Muscle layer of colon (tissue), 2 donors: ENCODE measurements around the gene CROCC.
"Not testable (repeated sequence)": the region's sequence is repeated elsewhere in the genome, so short reads cannot be mapped to it uniquely, and the experiment has no call there.

Experiments
- H3K27ac ChIP-seq: one replicate; pipeline ENCODE4 v1.7.0; 2013; ENCODE audit warnings: low read depth, mild to moderate bottlenecking, low read length, moderate library complexity
- H3K27me3 ChIP-seq, 2 donors: one replicate each; pipeline ENCODE4 v1.7.0; 2013; ENCODE audit warnings: low read length in 2 of 2, mild to moderate bottlenecking in 2 of 2; ENCODE audit not compliant: insufficient read depth in 2 of 2, control insufficient read depth in 1 of 2
- H3K36me3 ChIP-seq: one replicate; pipeline ENCODE4 v1.7.0; 2013; ENCODE audit warnings: mild to moderate bottlenecking, low read length; ENCODE audit not compliant: insufficient read depth
- H3K4me1 ChIP-seq: one replicate; pipeline ENCODE4 v1.7.0; 2013; ENCODE audit warnings: mild to moderate bottlenecking, low read length; ENCODE audit not compliant: insufficient read depth
- H3K4me3 ChIP-seq, 2 donors: one replicate each; pipeline ENCODE4 v1.7.0; 2013; ENCODE audit warnings: low read length in 2 of 2, low read depth in 1 of 2, mild to moderate bottlenecking in 1 of 2, moderate library complexity in 1 of 2
- H3K9ac ChIP-seq: one replicate; pipeline ENCODE4 v1.7.0; 2013; ENCODE audit warnings: low read length
- H3K9me3 ChIP-seq: one replicate; pipeline ENCODE4 v1.7.0; 2013; ENCODE audit warnings: mild to moderate bottlenecking, low read length
- donor health status: abdominal sarcoma.
- donor health status: Adenocarcinoma of cecum.

Gene CROCC

DNA sequence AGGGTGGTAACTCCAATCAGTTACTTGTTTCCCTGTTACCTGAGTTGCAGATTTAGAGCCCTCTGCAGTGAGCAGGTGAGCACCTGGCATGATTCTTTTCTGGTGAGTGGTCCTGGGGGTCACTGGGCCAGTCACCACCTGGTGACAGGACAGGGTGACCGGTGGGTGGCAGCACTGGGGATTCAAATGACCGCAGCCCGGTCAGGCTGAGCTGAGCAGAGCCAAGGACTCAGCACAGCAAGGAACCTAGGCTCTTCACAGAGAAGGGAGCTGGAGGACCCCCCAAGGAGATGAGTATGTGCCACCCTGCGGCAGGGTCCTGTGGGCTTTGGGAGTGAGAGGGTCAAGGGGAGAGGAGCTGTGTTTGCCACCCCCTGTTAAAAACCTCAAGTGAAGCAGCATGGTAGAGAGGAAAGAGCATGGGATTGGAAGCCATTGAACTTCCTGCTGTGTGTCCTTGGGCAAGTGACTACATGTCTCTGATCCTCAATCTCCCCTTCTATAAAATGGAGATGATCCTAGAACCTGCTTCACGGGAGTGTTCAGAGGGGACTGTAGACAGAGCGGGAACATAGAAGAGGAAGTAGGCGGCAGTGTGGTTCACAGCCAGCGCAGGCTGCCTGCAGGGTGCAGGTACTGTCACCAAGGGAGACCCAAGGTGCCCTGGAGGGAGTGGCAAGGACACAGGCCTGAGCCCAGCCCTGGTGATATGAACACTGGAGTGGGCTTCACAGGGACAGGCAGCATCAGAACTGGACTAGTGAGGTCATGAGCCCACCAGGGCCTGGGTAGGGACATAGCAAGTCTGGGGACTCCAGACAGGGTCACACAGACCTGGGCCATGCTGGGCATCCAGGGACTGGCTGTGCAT lies 9.6 kb upstream of the CROCC start:
- H3K36me3 ChIP-seq, H3K9me3 ChIP-seq, H3K9ac ChIP-seq, H3K27me3 ChIP-seq, H3K27ac ChIP-seq, H3K4me3 ChIP-seq: not testable (repeated sequence)
- peaks cover 21% of the 10 kb centered on the region for H3K4me1 ChIP-seq

DNA sequence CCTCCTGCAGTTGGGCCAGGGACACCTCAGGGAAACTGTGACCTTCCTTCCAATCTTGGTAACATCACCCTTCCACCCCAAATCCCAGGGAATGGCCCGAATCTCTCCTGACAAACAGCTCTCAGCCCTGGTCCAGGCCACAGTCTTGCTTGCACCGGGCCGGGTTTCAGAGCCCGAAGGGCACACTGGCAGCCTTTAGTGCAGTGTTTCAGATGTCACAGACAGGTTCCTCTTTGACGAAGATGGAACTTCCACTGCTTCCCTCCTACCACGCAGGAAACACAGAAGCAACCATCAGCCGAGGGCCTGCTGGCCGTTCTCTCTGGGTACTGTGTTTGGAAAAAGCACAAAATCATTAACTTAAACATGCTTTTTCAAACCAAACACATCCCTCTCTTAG lies 9.0 kb upstream of the CROCC start:
- H3K9me3 ChIP-seq, H3K9ac ChIP-seq, H3K27me3 ChIP-seq, H3K27ac ChIP-seq, H3K36me3 ChIP-seq: not testable (repeated sequence)
- H3K4me1 ChIP-seq: peaks cover 21% of the 10 kb centered on the region
- H3K4me3 ChIP-seq: peak overlapping the region in 1 of 2 donors; percentile 80

DNA sequence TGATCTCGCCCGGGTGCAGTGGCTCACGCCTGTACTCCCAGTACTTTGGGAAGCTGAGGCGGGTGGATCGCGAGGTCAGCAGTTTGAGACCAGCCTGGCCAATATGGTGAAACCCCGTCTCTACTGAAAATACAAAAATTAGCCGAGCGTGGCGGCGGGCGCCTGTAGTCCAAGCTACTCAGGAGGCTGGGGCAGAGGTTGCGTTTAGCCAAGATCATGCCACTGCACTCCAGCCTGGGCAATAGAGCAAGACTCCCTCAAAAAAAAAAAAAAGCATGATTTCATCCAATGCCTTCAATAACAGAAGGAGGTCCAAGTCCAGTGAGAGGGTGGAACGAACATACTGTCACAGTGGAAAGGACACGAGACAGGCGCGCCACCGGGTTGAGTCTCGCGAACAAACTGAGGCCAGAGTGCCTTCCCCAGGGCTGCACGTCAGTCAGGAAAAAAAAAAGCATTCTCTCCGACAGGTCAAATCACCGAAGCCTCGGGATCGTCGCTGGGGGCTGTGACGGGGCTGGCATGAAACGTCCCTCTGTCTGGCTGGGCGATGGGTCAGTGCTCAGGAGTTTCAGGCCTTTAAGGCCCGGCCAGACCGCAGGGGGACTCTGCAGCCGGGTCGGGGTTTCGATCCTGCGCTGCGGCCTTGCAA lies 8.4 kb upstream of the CROCC start:
- H3K27ac ChIP-seq: peak overlapping the region; percentile 49
- no peaks in the 10 kb centered on the region for H3K9me3 ChIP-seq
- H3K36me3 ChIP-seq: no peaks in the 10 kb centered on the region
- peak overlapping the region; percentile 45 to 80 for H3K4me3 ChIP-seq
- no peaks in the 10 kb centered on the region for H3K27me3 ChIP-seq
- H3K4me1 ChIP-seq: peaks cover 21% of the 10 kb centered on the region
- no peak overlapping the region for H3K9ac ChIP-seq

DNA sequence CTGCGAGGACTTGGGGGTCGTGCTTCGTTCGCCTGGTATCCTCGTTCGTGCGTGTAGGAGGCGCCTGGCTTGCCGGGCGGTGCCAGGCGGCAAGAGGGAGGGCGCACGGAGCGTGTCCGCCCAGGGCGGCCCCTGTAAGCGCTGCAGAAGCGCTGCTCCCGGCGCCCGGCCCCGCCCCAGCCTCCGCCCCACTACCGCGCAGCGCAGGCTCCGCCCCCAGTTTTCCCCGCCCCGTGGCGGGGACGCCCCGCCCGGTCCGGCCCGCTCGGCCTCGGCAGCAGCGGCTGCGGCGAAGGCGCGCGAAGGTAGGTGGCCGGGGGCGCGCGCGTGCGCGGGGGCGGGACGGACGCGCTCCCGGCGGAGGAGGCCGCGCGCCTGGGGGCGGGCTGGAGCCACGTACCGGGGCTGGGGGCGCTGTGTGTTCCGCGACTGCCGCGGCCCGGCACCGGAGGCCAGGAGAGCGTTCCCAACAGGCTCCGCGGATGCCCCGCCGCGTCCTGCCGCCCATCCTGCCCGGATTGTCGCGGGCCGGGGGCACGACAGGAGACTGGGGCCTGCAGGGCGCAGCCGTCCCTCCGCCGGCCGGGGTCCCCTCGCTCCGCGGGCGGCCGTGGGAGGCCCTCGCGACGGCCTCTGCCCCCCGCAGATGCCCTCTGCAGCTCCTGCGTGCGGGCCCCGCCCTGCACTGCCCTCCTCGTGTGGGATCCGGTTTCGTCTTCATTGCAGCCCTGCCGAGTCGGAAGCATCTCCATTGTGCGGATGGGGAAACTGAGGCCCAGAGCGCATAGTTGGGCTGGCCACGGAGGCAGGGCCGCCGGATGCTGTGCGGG lies 7.7 kb upstream of the CROCC start:
- H3K9me3 ChIP-seq: no peaks in the 10 kb centered on the region
- peak overlapping the region; percentile 71 for H3K9ac ChIP-seq
- H3K4me3 ChIP-seq: peak overlapping the region; percentile 61 to 87

DNA sequence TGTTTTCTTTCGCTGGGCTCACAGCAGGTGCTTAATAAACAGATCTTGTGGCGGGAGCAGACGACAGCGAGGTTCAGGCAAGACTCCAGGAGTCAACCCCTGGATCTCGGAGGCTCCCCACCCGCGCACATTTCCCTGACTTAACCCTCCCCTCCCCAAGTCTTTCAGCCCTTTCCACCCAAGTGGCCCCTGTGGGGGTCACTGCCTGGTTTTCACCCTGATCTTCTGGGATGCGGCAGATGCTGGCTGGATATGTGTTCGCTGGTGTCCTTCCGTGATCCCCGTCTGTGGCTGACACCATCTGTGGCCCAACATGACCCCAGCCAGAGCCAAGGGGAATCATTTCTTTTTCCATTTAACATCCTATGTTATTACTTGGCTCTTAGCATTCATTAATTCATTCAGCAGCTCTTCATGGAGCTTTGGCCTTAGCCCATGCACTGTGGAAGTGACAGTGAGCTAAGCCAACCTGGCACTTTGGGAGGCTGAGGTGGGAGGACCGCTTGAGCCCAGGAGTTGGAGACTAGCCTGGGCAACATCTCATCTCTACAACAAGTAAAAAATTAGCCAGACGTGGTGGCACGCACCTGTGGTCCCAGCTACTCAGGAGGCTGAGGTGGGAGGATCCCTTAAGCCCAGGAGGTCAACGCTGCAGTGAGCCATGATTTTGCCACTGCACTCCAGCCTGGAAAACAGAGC lies 6.7 kb upstream of the CROCC start:
- H3K27me3 ChIP-seq, H3K36me3 ChIP-seq, H3K9me3 ChIP-seq, H3K27ac ChIP-seq: not testable (repeated sequence)
- Histone ChIP-seq H3K4me1 (peaks cover 21% of the 10 kb centered on the region), H3K9ac (peak overlapping the region; percentile 71), H3K4me3 (peak overlapping the region; percentile 61 to 87)

More for the DNA sequence above, 7.7 kb upstream of the CROCC start:
- no peaks in the 10 kb centered on the region for H3K27me3 ChIP-seq
- H3K36me3 ChIP-seq: no peaks in the 10 kb centered on the region
- H3K4me1 ChIP-seq: peaks cover 21% of the 10 kb centered on the region
- peak overlapping the region; percentile 80 for H3K27ac ChIP-seq

DNA sequence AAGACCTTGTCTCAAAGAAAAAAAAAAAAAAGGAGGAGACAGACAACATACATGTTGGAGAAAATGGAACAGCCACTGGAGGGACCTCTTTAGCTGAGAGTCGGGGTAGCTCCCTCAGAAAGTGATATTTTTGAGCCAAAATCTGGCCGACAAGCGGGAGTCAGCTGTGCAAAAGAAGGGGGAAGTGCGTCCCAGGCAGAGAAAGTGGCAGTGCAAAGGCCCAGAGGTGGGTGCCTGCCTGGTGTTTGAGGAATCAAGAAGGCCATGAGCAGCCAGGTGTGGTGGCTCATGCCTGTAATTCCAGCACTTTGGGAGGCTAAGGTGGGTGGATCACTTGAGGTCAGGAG lies 6.1 kb upstream of the CROCC start:
- Histone ChIP-seq H3K27ac (no peak overlapping the region), H3K4me1 (peaks cover 21% of the 10 kb centered on the region), H3K4me3 (no peak overlapping the region), H3K36me3 (no peaks in the 10 kb centered on the region), H3K9me3 (no peaks in the 10 kb centered on the region), H3K9ac (no peak overlapping the region), H3K27me3 (no peaks in the 10 kb centered on the region)

DNA sequence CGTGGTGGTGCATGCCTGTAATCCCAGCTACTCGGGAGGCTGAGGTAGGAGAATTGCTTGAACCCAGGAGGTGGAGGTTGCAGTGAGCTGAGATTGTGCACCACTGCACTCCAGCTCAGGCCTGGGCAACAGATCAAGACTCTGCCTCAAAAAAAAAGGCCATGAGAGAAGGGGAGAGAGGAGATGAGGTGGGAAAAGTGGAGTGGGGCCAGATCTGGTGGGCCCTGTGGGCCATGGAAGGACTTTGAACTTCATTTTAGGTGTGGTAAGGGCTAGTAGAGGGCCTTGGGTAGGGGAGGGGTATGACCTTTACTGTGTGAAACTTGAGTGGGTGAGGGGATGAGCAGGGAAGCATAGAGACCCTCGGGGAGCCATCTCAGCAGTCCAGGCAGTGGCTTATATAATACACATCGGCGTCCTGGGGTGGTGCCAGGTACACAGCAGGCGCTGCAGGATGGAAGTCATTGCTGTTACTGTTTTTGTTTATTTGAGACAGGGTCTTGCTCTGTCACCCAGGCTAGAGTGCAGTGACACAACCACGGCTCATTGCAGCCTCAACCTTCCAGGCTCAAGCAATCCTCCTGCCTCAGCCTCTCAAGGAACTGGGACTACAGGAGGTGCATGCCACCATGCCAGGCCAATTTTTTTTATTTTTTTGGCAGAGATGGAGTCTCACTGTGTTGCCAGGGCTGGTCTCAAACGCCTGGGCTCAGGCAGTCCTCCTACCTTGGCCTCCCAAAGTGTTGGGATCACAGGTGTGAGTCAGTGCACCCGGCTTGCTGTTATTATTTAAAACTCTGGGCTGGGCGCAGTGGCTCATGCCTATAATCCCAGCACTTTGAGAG lies 5.5 kb upstream of the CROCC start:
- H3K4me3 ChIP-seq, H3K9me3 ChIP-seq, H3K36me3 ChIP-seq, H3K9ac ChIP-seq, H3K27ac ChIP-seq, H3K27me3 ChIP-seq: not testable (repeated sequence)
- peaks cover 21% of the 10 kb centered on the region for H3K4me1 ChIP-seq

DNA sequence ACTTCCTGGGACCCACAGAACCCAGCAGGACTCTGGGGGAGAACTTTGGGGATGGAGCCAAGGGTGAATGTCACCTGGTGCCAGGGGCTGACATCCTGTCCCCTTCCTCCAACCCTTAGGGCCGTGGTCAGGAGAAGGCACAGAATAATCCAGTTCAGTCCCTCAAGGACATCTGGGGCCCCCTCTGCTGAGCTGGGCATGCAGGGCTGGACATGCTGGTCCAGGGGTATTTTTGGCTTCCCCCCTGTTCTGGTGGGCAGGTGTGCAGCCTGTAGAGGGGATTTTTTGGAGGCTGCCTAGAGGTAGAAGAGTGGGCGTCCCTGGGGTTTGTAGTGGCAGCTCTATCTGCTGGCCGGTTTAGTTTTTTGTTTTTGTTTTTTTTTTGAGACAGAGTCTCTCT lies 3.4 kb upstream of the CROCC start:
- Histone ChIP-seq H3K9ac (no peak overlapping the region), H3K4me3 (no peak overlapping the region), H3K27ac (no peak overlapping the region), H3K27me3 (no peaks in the 10 kb centered on the region), H3K36me3 (no peaks in the 10 kb centered on the region), H3K9me3 (no peaks in the 10 kb centered on the region), H3K4me1 (peaks cover 13% of the 10 kb centered on the region)

DNA sequence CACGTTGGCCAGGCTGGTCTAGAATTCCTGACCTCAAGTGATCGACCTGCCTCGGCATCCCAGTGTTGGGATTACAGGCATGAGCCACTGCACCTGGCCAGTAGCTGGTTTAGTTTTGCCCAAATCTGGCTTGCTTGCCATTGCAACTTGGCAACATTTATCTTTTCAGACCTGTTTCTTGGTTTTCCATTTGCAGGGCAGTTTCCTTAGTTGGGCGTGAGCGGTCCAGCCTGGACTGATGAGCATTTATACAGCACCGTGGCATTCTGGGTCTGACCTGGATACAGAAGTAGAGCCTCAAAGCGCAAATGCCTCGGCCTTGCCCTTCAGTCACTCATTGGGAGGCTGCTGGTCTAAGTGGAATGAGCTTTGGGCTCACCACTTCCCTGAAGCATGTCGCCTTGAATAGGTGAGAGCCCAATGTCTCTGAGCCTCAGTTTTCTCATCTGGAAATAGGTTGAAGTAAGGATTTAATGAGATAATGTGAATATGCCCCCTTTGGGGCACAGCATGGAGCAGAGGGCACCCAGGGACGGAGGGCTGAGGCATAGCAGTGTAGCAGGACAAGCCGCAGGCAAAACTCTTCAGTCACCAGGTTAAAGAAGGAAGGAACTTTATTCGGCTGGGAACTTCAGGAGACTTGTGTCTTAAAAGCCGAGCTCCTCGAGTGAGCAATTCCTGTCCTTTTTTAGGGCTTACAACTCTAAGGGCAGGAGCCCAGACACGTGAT lies 2.6 kb upstream of the CROCC start:
- H3K4me3 ChIP-seq, H3K36me3 ChIP-seq, H3K27me3 ChIP-seq, H3K9me3 ChIP-seq, H3K9ac ChIP-seq, H3K27ac ChIP-seq: not testable (repeated sequence)
- peaks cover 10% of the 10 kb centered on the region for H3K4me1 ChIP-seq

DNA sequence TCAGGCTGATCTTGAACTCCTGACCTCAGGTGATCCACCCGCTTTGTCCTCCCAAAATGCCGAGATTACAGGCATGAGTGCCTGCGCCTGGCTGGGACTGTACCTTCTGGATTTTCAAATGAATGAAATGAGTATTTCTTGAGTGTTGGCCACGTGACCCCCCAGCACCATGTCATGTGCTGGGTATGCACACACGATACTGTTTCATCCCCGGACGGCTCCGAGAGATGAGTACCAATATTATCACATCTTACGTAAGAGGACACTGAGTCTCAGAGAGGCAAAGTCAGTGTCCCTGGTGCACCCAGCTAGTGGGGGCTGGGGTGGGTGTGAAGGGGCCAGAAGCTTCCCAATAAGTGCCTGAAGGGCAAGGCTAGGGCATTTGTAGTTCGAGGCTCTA lies 780 bp upstream of the CROCC start:
- Histone ChIP-seq H3K9me3 (no peaks in the 10 kb centered on the region), H3K4me1 (no peaks in the 10 kb centered on the region), H3K27me3 (no peaks in the 10 kb centered on the region), H3K36me3 (no peaks in the 10 kb centered on the region), H3K27ac (no peak overlapping the region), H3K9ac (no peak overlapping the region), H3K4me3 (no peak overlapping the region)
